HEK293 (cell line): ENCODE results near the gene IFFO2.

Source experiments
- BCL11A ChIP-seq: fragments of 450-650 bp; formaldehyde crosslinking; IDR thresholded peaks from 2 replicates; pipeline ENCODE4 v1.5.1; 2016; ENCODE audit warnings: low read depth, missing biosample characterization, missing genetic modification characterization
- FEZF1 ChIP-seq: fragments of 450-650 bp; formaldehyde crosslinking; IDR thresholded peaks from 2 replicates; pipeline ENCODE4 v1.5.1; 2016; ENCODE audit warnings: missing biosample characterization, missing genetic modification characterization
- SP7 ChIP-seq: fragments of 450-650 bp; formaldehyde crosslinking; IDR thresholded peaks from 2 replicates; pipeline ENCODE4 v1.5.1; 2016; ENCODE audit warnings: missing biosample characterization, missing genetic modification characterization
- ZBTB49 ChIP-seq: fragments of 450-650 bp; formaldehyde crosslinking; IDR thresholded peaks from 2 replicates; pipeline ENCODE4 v1.5.1; 2016; ENCODE audit warnings: missing biosample characterization, missing genetic modification characterization, low read depth
- ZBTB8A ChIP-seq: fragments of 450-650 bp; formaldehyde crosslinking; IDR thresholded peaks from 2 replicates; pipeline ENCODE4 v1.5.1; 2016; ENCODE audit warnings: missing biosample characterization, missing genetic modification characterization
- ZFHX2 ChIP-seq: fragments of 450-650 bp; formaldehyde crosslinking; conservative IDR thresholded peaks from 2 replicates; pipeline ENCODE4 v1.5.1; 2016; ENCODE audit warnings: missing biosample characterization, missing genetic modification characterization
- ZIC2 ChIP-seq: fragments of 450-650 bp; formaldehyde crosslinking; IDR thresholded peaks from 2 replicates; pipeline ENCODE4 v1.5.1; 2016; ENCODE audit warnings: missing biosample characterization, missing genetic modification characterization
- ZNF184 ChIP-seq: fragments of 450-650 bp; IDR thresholded peaks from 2 replicates; pipeline ENCODE4 v1.5.1; 2018; ENCODE audit warnings: missing biosample characterization, mild to moderate bottlenecking, missing genetic modification characterization
- ZNF19 ChIP-seq: fragments of 450-650 bp; formaldehyde crosslinking; IDR thresholded peaks from 2 replicates; pipeline ENCODE4; 2016; ENCODE audit warnings: missing biosample characterization, missing genetic modification characterization, low read depth
- ZNF202 ChIP-seq: fragments of 450-650 bp; formaldehyde crosslinking; IDR thresholded peaks from 2 replicates; pipeline ENCODE4 v1.5.1; 2016; ENCODE audit warnings: missing biosample characterization, missing genetic modification characterization, borderline replicate concordance
- ZNF341 ChIP-seq: fragments of 450-650 bp; formaldehyde crosslinking; IDR thresholded peaks from 2 replicates; pipeline ENCODE4; 2016; ENCODE audit warnings: low read depth, missing biosample characterization, missing genetic modification characterization
- ZNF423 ChIP-seq: fragments of 450-650 bp; formaldehyde crosslinking; IDR thresholded peaks from 2 replicates; pipeline ENCODE4 v1.5.1; 2016; ENCODE audit warnings: missing biosample characterization, missing genetic modification characterization
- ZNF473 ChIP-seq: fragments of 450-650 bp; formaldehyde crosslinking; IDR thresholded peaks from 2 replicates; pipeline ENCODE4 v1.5.1; 2017; ENCODE audit warnings: missing biosample characterization, missing genetic modification characterization
- ZNF48 ChIP-seq: fragments of 450-650 bp; formaldehyde crosslinking; IDR thresholded peaks from 2 replicates; pipeline ENCODE4 v1.5.1; 2016; ENCODE audit warnings: missing biosample characterization, missing genetic modification characterization
- ZNF514 ChIP-seq: fragments of 450-650 bp; formaldehyde crosslinking; IDR thresholded peaks from 2 replicates; pipeline ENCODE4 v1.5.1; 2016; ENCODE audit warnings: missing biosample characterization, missing genetic modification characterization
- ZNF530 ChIP-seq: fragments of 450-650 bp; formaldehyde crosslinking; IDR thresholded peaks from 2 replicates; pipeline ENCODE4 v1.5.1; 2016; ENCODE audit warnings: low read depth, missing biosample characterization, missing genetic modification characterization
- ZNF555 ChIP-seq: fragments of 450-650 bp; formaldehyde crosslinking; conservative IDR thresholded peaks from 2 replicates; pipeline ENCODE4 v1.5.1; 2017; ENCODE audit warnings: missing biosample characterization, mild to moderate bottlenecking, missing genetic modification characterization, inconsistent platforms
- ZNF561 ChIP-seq: fragments of 450-650 bp; IDR thresholded peaks from 2 replicates; pipeline ENCODE4 v1.5.1; 2018; ENCODE audit warnings: missing biosample characterization, missing genetic modification characterization, borderline replicate concordance
- ZNF624 ChIP-seq: fragments of 450-650 bp; formaldehyde crosslinking; IDR thresholded peaks from 2 replicates; pipeline ENCODE4 v1.5.1; 2017; ENCODE audit warnings: missing biosample characterization, missing genetic modification characterization
- TF ChIP-seq, protein P1 (sequence below): fragments of 450-650 bp; formaldehyde crosslinking; IDR thresholded peaks from 2 replicates; pipeline ENCODE4 v1.5.1; 2016; ENCODE audit warnings: missing biosample characterization, missing genetic modification characterization
- TF ChIP-seq, protein P2 (sequence below): fragments of 450-650 bp; formaldehyde crosslinking; IDR thresholded peaks from 2 replicates; pipeline ENCODE4 v1.5.1; 2016; ENCODE audit warnings: missing biosample characterization, missing genetic modification characterization
- TF ChIP-seq, protein P3 (sequence below): fragments of 450-650 bp; formaldehyde crosslinking; IDR thresholded peaks from 2 replicates; pipeline ENCODE4 v1.5.1; 2016; ENCODE audit warnings: missing biosample characterization, missing genetic modification characterization

Gene IFFO2

GRCh38 chr1:18879791-18880309, 76.6 kb downstream of the IFFO2 start (continued):
- no peak for TF ChIP-seq ZNF624 (tag by site-specific recombination)
- peak; percentile 92 for TF ChIP-seq ZFHX2 (tag by site-specific recombination)
- TF ChIP-seq ZBTB8A (tag by site-specific recombination) = peak; percentile 88
- no peak for TF ChIP-seq BCL11A (tag by site-specific recombination)
- TF ChIP-seq ZNF473 (tag by site-specific recombination) = no peak
- TF ChIP-seq ZNF514 (tag by site-specific recombination) = no peak
- TF ChIP-seq ZNF19 (tag by site-specific recombination) = no peak
- no peak for TF ChIP-seq ZNF561
- no peak for TF ChIP-seq ZNF48 (tag by site-specific recombination)
- TF ChIP-seq, protein P1, sequence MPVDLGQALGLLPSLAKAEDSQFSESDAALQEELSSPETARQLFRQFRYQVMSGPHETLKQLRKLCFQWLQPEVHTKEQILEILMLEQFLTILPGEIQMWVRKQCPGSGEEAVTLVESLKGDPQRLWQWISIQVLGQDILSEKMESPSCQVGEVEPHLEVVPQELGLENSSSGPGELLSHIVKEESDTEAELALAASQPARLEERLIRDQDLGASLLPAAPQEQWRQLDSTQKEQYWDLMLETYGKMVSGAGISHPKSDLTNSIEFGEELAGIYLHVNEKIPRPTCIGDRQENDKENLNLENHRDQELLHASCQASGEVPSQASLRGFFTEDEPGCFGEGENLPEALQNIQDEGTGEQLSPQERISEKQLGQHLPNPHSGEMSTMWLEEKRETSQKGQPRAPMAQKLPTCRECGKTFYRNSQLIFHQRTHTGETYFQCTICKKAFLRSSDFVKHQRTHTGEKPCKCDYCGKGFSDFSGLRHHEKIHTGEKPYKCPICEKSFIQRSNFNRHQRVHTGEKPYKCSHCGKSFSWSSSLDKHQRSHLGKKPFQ (tag by site-specific recombination) = peak; percentile 68
- no peak for TF ChIP-seq ZNF530 (tag by site-specific recombination)
- peak; percentile 47 for TF ChIP-seq FEZF1 (tag by site-specific recombination)
- no peak for TF ChIP-seq ZNF555 (tag by site-specific recombination)
- no peak for TF ChIP-seq ZBTB49 (tag by site-specific recombination)
- no peak for TF ChIP-seq ZNF202 (tag by site-specific recombination)
- TF ChIP-seq, protein P2, sequence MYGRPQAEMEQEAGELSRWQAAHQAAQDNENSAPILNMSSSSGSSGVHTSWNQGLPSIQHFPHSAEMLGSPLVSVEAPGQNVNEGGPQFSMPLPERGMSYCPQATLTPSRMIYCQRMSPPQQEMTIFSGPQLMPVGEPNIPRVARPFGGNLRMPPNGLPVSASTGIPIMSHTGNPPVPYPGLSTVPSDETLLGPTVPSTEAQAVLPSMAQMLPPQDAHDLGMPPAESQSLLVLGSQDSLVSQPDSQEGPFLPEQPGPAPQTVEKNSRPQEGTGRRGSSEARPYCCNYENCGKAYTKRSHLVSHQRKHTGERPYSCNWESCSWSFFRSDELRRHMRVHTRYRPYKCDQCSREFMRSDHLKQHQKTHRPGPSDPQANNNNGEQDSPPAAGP (tag by site-specific recombination) = peak; percentile 77
- TF ChIP-seq ZNF184 (tag by site-specific recombination) = no peak
- peak; percentile 26 for TF ChIP-seq ZNF341 (tag by site-specific recombination)
- TF ChIP-seq, protein P3, sequence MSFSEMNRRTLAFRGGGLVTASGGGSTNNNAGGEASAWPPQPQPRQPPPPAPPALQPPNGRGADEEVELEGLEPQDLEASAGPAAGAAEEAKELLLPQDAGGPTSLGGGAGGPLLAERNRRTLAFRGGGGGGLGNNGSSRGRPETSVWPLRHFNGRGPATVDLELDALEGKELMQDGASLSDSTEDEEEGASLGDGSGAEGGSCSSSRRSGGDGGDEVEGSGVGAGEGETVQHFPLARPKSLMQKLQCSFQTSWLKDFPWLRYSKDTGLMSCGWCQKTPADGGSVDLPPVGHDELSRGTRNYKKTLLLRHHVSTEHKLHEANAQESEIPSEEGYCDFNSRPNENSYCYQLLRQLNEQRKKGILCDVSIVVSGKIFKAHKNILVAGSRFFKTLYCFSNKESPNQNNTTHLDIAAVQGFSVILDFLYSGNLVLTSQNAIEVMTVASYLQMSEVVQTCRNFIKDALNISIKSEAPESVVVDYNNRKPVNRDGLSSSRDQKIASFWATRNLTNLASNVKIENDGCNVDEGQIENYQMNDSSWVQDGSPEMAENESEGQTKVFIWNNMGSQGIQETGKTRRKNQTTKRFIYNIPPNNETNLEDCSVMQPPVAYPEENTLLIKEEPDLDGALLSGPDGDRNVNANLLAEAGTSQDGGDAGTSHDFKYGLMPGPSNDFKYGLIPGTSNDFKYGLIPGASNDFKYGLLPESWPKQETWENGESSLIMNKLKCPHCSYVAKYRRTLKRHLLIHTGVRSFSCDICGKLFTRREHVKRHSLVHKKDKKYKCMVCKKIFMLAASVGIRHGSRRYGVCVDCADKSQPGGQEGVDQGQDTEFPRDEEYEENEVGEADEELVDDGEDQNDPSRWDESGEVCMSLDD (tag by site-specific recombination) = no peak
- peak; percentile 93 for TF ChIP-seq SP7 (tag by site-specific recombination)
- peak; percentile 62 for TF ChIP-seq ZIC2 (tag by site-specific recombination)
- 0 out of 2 replicates have a peak, but pooled peaks have one; percentile 10 for TF ChIP-seq ZNF423 (tag by site-specific recombination)
- TF ChIP-seq, all 188 proteins: peak for 20
